GM12878 (cell line): ENCODE data around the gene MYO3A.

Experiments
- CEBPB ChIP-seq, 2 experiments: fragments of 150-350 bp in 1 of 2; IDR thresholded peaks; 2 replicates each; pipeline ENCODE4 v1.6.1; 2012 to 2014; ENCODE audit warnings: low read depth in 2 of 2, low read length in 2 of 2, borderline replicate concordance in 1 of 2, inconsistent platforms in 1 of 2
- CREM ChIP-seq: IDR thresholded peaks from 2 replicates; pipeline ENCODE4 v1.6.1; 2014; ENCODE audit warnings: antibody characterized with exemption, low read depth
- FOXM1 ChIP-seq: IDR thresholded peaks from 2 replicates; pipeline ENCODE4 v1.6.1; 2012; ENCODE audit warnings: low read depth, mild to moderate bottlenecking, inconsistent platforms, low read length, moderate library complexity
- POLR2AphosphoS5 ChIP-seq: IDR thresholded peaks from 2 replicates; pipeline ENCODE4 v1.6.1; 2011; ENCODE audit warnings: mild to moderate bottlenecking, low read length, inconsistent platforms
- RAD51 ChIP-seq: fragments of 450-650 bp; IDR thresholded peaks from 2 replicates; pipeline ENCODE4 v1.6.1; 2016; ENCODE audit warnings: moderate library complexity, mild to moderate bottlenecking, inconsistent platforms
- SMC3 ChIP-seq: IDR thresholded peaks from 2 replicates; pipeline ENCODE4 v1.6.1; 2011; ENCODE audit warnings: low read length, improper control_type of control experiment, borderline replicate concordance
- TF ChIP-seq, protein P1 (sequence below), 3 experiments: IDR thresholded peaks in 2 of 3; conservative IDR thresholded peaks in 1 of 3; 2 replicates each; pipeline ENCODE4 v1.5.1; 2011; ENCODE audit warnings: low read depth in 3 of 3, low read length in 3 of 3, mild to moderate bottlenecking in 3 of 3, control low read depth in 2 of 3, moderate library complexity in 2 of 3, inconsistent platforms in 1 of 3, mixed read lengths in 1 of 3; ENCODE audit not compliant: control insufficient read depth in 2 of 3, insufficient read depth in 1 of 3; ENCODE audit errors: extremely low read depth in 1 of 3
- TF ChIP-seq, protein P2 (sequence below): IDR thresholded peaks from 2 replicates; pipeline ENCODE4 v1.6.1; 2012; ENCODE audit warnings: mild to moderate bottlenecking, low read depth, low read length

DNA sequence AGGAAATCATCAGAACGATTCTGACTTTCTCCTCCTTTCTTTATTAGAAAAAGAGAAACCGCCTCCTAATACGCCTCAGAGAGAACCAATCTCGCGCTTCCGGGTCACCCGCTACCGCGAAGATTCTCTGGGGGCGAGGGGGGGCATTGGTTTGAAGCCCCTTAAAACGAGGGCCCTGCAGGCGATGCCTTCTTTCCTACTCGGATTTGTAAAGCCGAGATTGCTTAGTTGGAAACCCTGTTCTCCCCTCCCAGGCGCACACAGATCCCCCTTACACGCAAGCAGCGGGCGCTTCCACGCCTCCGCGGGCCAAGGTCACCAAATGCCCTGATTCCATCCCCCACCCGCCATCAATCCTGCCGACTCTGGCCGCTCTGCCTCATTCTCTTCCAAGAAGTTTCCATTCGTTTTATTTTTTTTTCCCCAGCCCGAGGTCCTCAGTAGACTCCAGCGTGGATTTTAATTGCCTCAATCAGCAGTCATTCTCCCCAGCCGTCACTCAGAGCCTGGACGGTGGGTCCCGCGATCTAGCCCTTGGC lies 281.4 kb downstream of the MYO3A start:
- TF ChIP-seq RAD51, result no peak
- TF ChIP-seq, protein P1, sequence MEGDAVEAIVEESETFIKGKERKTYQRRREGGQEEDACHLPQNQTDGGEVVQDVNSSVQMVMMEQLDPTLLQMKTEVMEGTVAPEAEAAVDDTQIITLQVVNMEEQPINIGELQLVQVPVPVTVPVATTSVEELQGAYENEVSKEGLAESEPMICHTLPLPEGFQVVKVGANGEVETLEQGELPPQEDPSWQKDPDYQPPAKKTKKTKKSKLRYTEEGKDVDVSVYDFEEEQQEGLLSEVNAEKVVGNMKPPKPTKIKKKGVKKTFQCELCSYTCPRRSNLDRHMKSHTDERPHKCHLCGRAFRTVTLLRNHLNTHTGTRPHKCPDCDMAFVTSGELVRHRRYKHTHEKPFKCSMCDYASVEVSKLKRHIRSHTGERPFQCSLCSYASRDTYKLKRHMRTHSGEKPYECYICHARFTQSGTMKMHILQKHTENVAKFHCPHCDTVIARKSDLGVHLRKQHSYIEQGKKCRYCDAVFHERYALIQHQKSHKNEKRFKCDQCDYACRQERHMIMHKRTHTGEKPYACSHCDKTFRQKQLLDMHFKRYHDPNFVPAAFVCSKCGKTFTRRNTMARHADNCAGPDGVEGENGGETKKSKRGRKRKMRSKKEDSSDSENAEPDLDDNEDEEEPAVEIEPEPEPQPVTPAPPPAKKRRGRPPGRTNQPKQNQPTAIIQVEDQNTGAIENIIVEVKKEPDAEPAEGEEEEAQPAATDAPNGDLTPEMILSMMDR (IDR thresholded peaks at IDR 0.05 in 2 of 3, conservative IDR thresholded peaks at IDR 0.05 in 1 of 3; ENCODE audit: control insufficient read depth in 2 of 3, extremely low read depth in 1 of 3, insufficient read depth in 1 of 3, low read depth in 3 of 3, low read length in 3 of 3), result no peak
- TF ChIP-seq CEBPB (IDR thresholded peaks at IDR 0.05; ENCODE audit: borderline replicate concordance in 1 of 2, low read depth in 2 of 2, low read length in 2 of 2), result no peak
- no peak for TF ChIP-seq POLR2AphosphoS5
- TF ChIP-seq, protein P2, sequence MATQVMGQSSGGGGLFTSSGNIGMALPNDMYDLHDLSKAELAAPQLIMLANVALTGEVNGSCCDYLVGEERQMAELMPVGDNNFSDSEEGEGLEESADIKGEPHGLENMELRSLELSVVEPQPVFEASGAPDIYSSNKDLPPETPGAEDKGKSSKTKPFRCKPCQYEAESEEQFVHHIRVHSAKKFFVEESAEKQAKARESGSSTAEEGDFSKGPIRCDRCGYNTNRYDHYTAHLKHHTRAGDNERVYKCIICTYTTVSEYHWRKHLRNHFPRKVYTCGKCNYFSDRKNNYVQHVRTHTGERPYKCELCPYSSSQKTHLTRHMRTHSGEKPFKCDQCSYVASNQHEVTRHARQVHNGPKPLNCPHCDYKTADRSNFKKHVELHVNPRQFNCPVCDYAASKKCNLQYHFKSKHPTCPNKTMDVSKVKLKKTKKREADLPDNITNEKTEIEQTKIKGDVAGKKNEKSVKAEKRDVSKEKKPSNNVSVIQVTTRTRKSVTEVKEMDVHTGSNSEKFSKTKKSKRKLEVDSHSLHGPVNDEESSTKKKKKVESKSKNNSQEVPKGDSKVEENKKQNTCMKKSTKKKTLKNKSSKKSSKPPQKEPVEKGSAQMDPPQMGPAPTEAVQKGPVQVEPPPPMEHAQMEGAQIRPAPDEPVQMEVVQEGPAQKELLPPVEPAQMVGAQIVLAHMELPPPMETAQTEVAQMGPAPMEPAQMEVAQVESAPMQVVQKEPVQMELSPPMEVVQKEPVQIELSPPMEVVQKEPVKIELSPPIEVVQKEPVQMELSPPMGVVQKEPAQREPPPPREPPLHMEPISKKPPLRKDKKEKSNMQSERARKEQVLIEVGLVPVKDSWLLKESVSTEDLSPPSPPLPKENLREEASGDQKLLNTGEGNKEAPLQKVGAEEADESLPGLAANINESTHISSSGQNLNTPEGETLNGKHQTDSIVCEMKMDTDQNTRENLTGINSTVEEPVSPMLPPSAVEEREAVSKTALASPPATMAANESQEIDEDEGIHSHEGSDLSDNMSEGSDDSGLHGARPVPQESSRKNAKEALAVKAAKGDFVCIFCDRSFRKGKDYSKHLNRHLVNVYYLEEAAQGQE, result no peak
- no peak for TF ChIP-seq CREM
- no peak for TF ChIP-seq SMC3
- TF ChIP-seq FOXM1, result no peak
